HEK293 (cell line): ENCODE results near the gene ADGRG7.
A peak's percentile ranks its signal among the peaks of the same experiment; 100 is the strongest.

Source experiments
- CTCF ChIA-PET: fragments of 350-600 bp; formaldehyde crosslinking; extraction: SDS; loops from one replicate; lab custom pipeline; 2021; ENCODE audit warnings: antibody characterized with exemption; lab: Yijun Ruan, JAX
- POLR2A ChIA-PET: fragments of 300-600 bp; formaldehyde crosslinking; extraction: SDS; loops from one replicate; lab custom pipeline; 2020; ENCODE audit warnings: antibody characterized with exemption, inconsistent platforms; lab: Yijun Ruan, JAX
- H3K27ac ChIP-seq: fragments of 200-500 bp; sonication (Bioruptor generic); 2 replicates; pipeline ENCODE4 v1.5.1; 2014; ENCODE audit warnings: low read depth, low read length, control low read depth, inconsistent platforms; ENCODE audit errors: extremely low read depth
- H3K36me3 ChIP-seq, 2 experiments: fragments of 200-500 bp in 1 of 2; sonication (Bioruptor generic) in 1 of 2; 1 replicate in 1 of 2; 2 replicates in 1 of 2; pipeline ENCODE4 v1.5.1; 2014 to 2017; ENCODE audit warnings: inconsistent platforms in 2 of 2, low read length in 2 of 2; ENCODE audit not compliant: control insufficient read depth in 2 of 2, insufficient read depth in 1 of 2
- H3K4me1 ChIP-seq: fragments of 200-500 bp; sonication (Bioruptor generic); 2 replicates; pipeline ENCODE4 v1.5.1; 2014; ENCODE audit warnings: mild to moderate bottlenecking, low read length, inconsistent platforms; ENCODE audit not compliant: control insufficient read depth, insufficient read depth
- H3K4me3 ChIP-seq: 2 replicates; pipeline ENCODE4 v1.5.1; 2011; ENCODE audit warnings: low read depth, mild to moderate bottlenecking, control low read depth, low read length, moderate library complexity
- H3K9me3 ChIP-seq: fragments of 200-500 bp; sonication (Bioruptor generic); 2 replicates; pipeline ENCODE4 v1.5.1; 2014; ENCODE audit warnings: low read depth, low read length, inconsistent platforms; ENCODE audit not compliant: control insufficient read depth, insufficient read depth
- EGR2 ChIP-seq: fragments of 450-650 bp; formaldehyde crosslinking; IDR thresholded peaks from 2 replicates; pipeline ENCODE4 v1.5.1; 2016; ENCODE audit warnings: low read depth, missing biosample characterization, missing genetic modification characterization
- GLI4 ChIP-seq: fragments of 450-650 bp; formaldehyde crosslinking; IDR thresholded peaks from 2 replicates; pipeline ENCODE4 v1.5.1; 2016; ENCODE audit warnings: missing biosample characterization, missing genetic modification characterization
- GLIS2 ChIP-seq: fragments of 450-650 bp; formaldehyde crosslinking; IDR thresholded peaks from 2 replicates; pipeline ENCODE4 v1.5.1; 2016; ENCODE audit warnings: missing biosample characterization, missing genetic modification characterization
- IKZF3 ChIP-seq: fragments of 450-650 bp; IDR thresholded peaks from 2 replicates; pipeline ENCODE4 v1.5.0; 2018; ENCODE audit warnings: missing biosample characterization, mild to moderate bottlenecking, missing genetic modification characterization, moderate library complexity
- TSHZ1 ChIP-seq: fragments of 450-650 bp; formaldehyde crosslinking; IDR thresholded peaks from 2 replicates; pipeline ENCODE4 v1.5.1; 2016; ENCODE audit warnings: missing biosample characterization, missing genetic modification characterization, borderline replicate concordance
- YY1 ChIP-seq: fragments of 450-650 bp; formaldehyde crosslinking; IDR thresholded peaks from 2 replicates; pipeline ENCODE4 v1.5.1; 2018; ENCODE audit warnings: missing biosample characterization, missing genetic modification characterization
- ZFHX2 ChIP-seq: fragments of 450-650 bp; formaldehyde crosslinking; conservative IDR thresholded peaks from 2 replicates; pipeline ENCODE4 v1.5.1; 2016; ENCODE audit warnings: missing biosample characterization, missing genetic modification characterization
- ZFP41 ChIP-seq: fragments of 450-650 bp; formaldehyde crosslinking; IDR thresholded peaks from 2 replicates; pipeline ENCODE4 v1.5.1; 2016; ENCODE audit warnings: missing biosample characterization, missing genetic modification characterization, borderline replicate concordance
- ZNF112 ChIP-seq: fragments of 450-650 bp; formaldehyde crosslinking; IDR thresholded peaks from 2 replicates; pipeline ENCODE4 v1.5.0; 2017; ENCODE audit warnings: missing biosample characterization, missing genetic modification characterization
- ZNF266 ChIP-seq: fragments of 450-650 bp; formaldehyde crosslinking; IDR thresholded peaks from 2 replicates; pipeline ENCODE4 v1.5.1; 2016; ENCODE audit warnings: missing biosample characterization, missing genetic modification characterization, low read depth
- ZNF350 ChIP-seq: fragments of 450-650 bp; formaldehyde crosslinking; IDR thresholded peaks from 2 replicates; pipeline ENCODE4 v1.5.0; 2017; ENCODE audit warnings: missing biosample characterization, mild to moderate bottlenecking, missing genetic modification characterization
- ZNF366 ChIP-seq: fragments of 450-650 bp; formaldehyde crosslinking; conservative IDR thresholded peaks from 2 replicates; pipeline ENCODE4 v1.5.1; 2016; ENCODE audit warnings: missing biosample characterization, missing genetic modification characterization
- ZNF37A ChIP-seq: fragments of 450-650 bp; IDR thresholded peaks from 2 replicates; pipeline ENCODE4 v1.5.1; 2018; ENCODE audit warnings: missing biosample characterization, missing genetic modification characterization
- ZNF394 ChIP-seq: fragments of 450-650 bp; formaldehyde crosslinking; IDR thresholded peaks from 2 replicates; pipeline ENCODE4 v1.5.1; 2016; ENCODE audit warnings: missing biosample characterization, missing genetic modification characterization, mild to moderate bottlenecking, moderate library complexity, borderline replicate concordance
- ZNF664 ChIP-seq: fragments of 450-650 bp; formaldehyde crosslinking; IDR thresholded peaks from 2 replicates; pipeline ENCODE4 v1.5.1; 2016; ENCODE audit warnings: missing biosample characterization, missing genetic modification characterization
- ZNF777 ChIP-seq: fragments of 450-650 bp; formaldehyde crosslinking; IDR thresholded peaks from 2 replicates; pipeline ENCODE4 v1.5.1; 2017; ENCODE audit warnings: missing biosample characterization, missing genetic modification characterization, borderline replicate concordance
- TF ChIP-seq, protein P1 (sequence below): fragments of 450-650 bp; formaldehyde crosslinking; IDR thresholded peaks from 2 replicates; pipeline ENCODE4 v1.5.1; 2016; ENCODE audit warnings: missing biosample characterization, missing genetic modification characterization, borderline replicate concordance

ADGRG7 gene

GRCh38 chr3:100609963-100610362, 562 bp downstream of the ADGRG7 start:
- no peaks in the 10 kb centered on the region for H3K9me3 ChIP-seq
- no peak overlapping the region for H3K4me3 ChIP-seq
- peak; percentile 81 for TF ChIP-seq ZFHX2 (tag by site-specific recombination)
- TF ChIP-seq, protein P1, sequence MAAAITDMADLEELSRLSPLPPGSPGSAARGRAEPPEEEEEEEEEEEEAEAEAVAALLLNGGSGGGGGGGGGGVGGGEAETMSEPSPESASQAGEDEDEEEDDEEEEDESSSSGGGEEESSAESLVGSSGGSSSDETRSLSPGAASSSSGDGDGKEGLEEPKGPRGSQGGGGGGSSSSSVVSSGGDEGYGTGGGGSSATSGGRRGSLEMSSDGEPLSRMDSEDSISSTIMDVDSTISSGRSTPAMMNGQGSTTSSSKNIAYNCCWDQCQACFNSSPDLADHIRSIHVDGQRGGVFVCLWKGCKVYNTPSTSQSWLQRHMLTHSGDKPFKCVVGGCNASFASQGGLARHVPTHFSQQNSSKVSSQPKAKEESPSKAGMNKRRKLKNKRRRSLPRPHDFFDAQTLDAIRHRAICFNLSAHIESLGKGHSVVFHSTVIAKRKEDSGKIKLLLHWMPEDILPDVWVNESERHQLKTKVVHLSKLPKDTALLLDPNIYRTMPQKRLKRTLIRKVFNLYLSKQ: no peak
- peak; percentile 69 for TF ChIP-seq EGR2 (tag by site-specific recombination)
- TF ChIP-seq YY1 (tag by site-specific recombination): no peak
- no peak for TF ChIP-seq IKZF3 (tag by site-specific recombination)
- TF ChIP-seq ZNF112 (tag by site-specific recombination): no peak
- H3K4me1 ChIP-seq: no peaks in the 10 kb centered on the region
- no peak overlapping the region for H3K27ac ChIP-seq
- ChIA-PET POLR2A (no interaction called here), CTCF (interaction anchor here (0.5 kb wide), 1 partner anchor 1055 kb away, joined by 3 read pairs; no protein-coding TSS in a partner anchor)
- no peaks in the 10 kb centered on the region for H3K36me3 ChIP-seq

- Histone ChIP-seq H3K36me3 (no peaks in the 10 kb centered on the region), H3K4me3 (no peak overlapping the region), H3K9me3 (no peaks in the 10 kb centered on the region), H3K4me1 (no peaks in the 10 kb centered on the region), H3K27ac (no peak overlapping the region)
- TF ChIP-seq ZNF266 (tag by site-specific recombination): no peak
- peak; percentile 77 for TF ChIP-seq ZNF366 (tag by site-specific recombination)
- POLR2A ChIA-PET: no interaction called here
- CTCF ChIA-PET: interaction anchor here (0.7 kb wide), 1 partner anchor 22 kb away, joined by 3 read pairs; no protein-coding TSS in a partner anchor
Observed at GRCh38 chr3:100611221-100611620, 1.8 kb downstream of the ADGRG7 start.

- TF ChIP-seq ZNF37A (tag by site-specific recombination): no peak
- no peak for TF ChIP-seq ZFP41 (tag by site-specific recombination)
- TF ChIP-seq TSHZ1 (tag by site-specific recombination): no peak
- TF ChIP-seq ZNF394 (tag by site-specific recombination): no peak
- TF ChIP-seq GLIS2: no peak
- TF ChIP-seq ZNF777 (tag by site-specific recombination): no peak
- no peak for TF ChIP-seq GLI4 (tag by site-specific recombination)
- TF ChIP-seq ZNF664: no peak
- TF ChIP-seq, protein P1: no peak
- TF ChIP-seq ZNF350 (tag by site-specific recombination): no peak
- Histone ChIP-seq H3K4me3 (no peak overlapping the region), H3K9me3 (no peaks in the 10 kb centered on the region), H3K36me3 (no peaks in the 10 kb centered on the region), H3K4me1 (no peaks in the 10 kb centered on the region), H3K27ac (no peak overlapping the region)
- POLR2A ChIA-PET: no interaction called here
- CTCF ChIA-PET: no interaction called here
Observed at GRCh38 chr3:100613721-100614390, 4.5 kb downstream of the ADGRG7 start.
